ENCODE measurements around the gene MCF2L.
"Not testable (repeated sequence)": the region's sequence is repeated elsewhere in the genome, so short reads cannot be mapped to it uniquely, and the experiment has no call there.

The MCF2L gene

DNA sequence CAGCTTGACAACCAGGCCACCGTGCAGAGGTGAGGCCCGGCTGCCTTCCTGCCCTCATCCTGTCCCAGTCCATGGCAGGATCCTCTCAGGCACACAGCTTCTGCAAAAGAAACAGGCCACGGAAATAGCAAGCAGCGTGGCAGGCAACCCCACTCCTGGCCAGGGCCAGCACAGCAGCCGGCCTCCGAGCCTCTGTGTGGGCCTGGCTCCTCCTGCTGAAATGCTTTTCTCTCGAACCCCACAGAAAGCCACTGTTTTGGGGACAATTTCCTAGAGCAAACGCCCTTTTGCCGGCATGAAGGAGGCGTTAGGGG lies 97.1 kb downstream of the MCF2L start:
- no peak for DNase-seq (ENCODE audit: low read depth)

DNA sequence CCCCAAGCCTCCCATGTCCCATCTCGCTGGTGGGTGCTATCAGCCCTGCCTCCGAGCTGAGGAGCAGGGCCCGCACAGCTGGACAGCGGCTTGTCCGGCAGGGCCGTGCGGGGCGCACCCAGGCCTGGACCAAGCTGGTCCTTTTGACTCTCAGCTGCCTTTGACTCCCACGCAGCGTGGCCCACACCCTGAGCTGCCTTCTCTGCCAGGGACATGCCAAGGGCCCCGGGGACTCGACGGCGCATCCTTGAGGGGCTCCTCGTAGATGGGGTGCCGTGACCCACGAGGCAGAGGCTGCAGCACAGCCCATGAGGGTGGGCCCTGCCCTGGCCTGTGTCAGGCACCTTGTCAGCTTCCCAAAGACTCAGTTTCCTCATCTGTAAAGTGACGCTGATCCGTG lies 97.7 kb downstream of the MCF2L start:
- DNase-seq (ENCODE audit: low read depth) = no peak

DNA sequence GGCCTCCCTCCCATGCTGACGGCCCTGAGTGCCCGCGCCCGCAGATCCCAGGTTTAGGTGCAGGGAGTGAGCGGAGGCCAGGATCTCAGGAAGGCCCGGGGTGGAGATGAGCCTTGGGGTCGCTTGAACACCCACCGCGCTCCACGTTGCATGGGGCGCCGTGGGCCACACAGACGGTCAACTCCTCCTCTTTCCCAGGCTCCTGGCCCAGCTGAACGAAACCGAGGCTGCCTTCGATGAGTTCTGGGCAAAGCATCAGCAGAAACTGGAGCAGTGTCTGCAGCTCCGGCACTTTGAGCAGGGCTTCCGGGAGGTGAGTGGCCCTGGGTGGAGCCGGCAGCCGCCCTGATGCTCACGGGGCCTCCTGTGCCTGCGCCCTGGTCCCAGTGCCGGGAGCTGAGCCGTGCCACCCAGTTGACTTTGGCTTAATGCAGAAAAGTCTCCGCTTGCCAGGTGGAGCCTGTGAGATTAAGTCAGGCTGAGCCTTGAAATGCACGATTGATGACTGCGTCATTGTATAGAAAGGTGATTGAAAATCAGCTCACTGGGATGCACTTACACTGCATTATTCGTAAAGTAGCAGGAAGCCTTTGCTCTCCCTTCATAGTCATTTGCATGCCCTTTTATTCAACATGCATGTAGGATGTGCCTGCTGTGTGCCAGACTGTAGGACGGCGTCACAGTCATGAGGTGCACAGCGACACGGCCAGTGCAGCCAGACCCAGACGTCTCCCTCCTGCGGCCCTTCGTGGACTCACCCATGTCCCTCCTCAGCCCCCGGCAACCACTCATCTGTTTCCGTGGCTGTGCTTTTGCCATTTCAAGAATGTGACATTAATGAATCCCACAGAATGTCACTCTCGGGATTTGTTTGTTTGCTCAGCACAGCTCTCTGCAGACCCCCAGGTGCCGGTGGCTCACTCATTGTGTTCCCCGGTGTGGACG lies 101.1 kb downstream of the MCF2L start:
- no peak for DNase-seq (ENCODE audit: low read depth)

DNA sequence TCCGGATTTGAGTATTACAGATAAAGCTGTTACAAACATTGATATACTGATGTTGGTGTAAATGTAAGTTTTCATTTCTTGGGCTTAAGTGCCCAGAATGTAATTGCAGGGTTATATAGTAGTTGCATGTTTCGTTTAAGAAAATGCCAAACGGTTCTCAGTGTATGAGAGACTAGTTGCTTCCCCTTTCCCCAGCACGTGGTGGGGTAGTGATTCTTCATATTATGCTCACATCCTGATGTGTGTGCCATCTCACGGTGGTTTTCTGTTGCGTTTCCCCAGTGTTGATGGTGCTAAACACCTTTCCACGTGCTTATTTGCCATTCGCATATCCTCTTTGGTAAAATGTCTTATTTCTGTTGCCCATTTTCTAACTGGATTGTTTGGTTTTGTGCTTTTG lies 101.8 kb downstream of the MCF2L start:
- DNase-seq (ENCODE audit: low read depth) = no peak

DNA sequence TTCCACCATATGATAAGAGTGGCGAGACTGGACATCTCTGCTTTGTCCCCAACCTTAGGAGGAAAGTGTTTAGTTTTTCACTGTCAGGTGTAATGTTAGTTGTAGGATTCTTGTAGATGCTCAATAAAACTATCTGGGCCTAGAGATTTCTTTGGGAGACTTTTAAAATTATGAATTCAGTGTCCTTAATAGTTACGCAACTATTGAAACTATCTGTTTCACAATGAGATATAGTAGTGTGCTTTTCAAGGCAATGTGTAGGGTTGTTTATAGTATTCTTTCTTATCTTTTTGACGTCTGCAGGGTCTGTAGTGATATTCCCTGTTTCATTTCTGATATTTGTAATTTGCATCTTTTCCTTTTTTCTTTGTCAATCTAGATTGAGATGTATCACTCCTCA lies 103.4 kb downstream of the MCF2L start:
- DNase-seq (ENCODE audit: low read depth) = no peak

DNA sequence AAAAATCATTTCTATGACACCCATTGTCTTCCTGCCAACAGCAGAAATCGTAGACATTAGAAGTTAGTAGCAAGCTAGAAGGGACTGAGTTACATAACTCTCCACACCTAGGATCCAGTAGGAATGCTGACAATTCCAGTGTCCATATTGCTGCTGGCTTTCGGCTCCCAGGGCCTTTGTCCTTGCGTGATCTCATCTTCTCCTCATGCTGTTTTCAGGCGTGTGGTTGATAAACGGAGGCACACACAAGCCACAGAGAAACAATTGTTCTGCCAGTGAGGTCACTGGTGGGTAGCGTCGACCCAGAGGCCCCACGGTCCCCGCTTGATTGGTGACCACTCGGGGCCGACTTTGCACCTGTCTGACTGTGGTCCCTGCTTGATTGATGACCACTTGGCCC lies 104.9 kb downstream of the MCF2L start:
- no peak for DNase-seq (ENCODE audit: low read depth)

DNA sequence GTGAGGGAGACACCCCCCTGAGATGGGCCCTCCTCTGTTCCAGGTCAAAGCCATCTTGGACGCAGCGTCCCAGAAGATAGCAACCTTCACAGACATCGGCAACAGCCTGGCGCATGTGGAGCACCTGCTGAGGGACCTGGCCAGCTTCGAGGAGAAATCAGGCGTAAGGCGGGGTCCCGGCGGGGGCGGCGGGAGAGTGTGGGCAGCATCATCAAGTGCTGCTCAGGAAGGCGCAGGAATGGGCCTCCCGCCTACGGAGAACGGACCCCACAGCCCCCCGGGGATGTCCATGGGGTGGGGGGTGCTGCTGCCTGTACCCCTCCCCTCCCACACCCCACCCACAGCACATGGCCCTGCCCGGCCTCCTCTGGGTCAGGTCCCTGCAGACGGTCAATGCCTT lies 105.4 kb downstream of the MCF2L start:
- no peak for DNase-seq (ENCODE audit: low read depth)

DNA sequence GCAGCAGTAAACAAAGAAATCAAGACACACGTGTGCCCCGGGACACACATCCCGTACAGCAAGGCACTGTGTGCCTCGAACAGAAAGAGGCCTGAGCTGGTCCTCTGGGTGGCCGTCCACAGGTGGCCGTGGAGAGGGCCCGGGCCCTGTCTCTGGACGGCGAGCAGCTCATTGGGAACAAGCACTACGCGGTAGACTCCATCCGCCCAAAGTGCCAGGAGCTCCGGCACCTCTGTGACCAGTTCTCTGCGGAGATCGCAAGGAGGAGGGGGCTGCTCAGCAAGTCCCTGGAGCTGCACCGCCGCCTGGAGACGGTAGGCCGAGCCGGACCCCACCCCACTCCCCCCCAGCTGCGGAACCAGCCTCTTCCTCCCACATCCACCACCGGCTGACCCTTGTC lies 105.9 kb downstream of the MCF2L start:
- no peak for DNase-seq (ENCODE audit: low read depth)

DNA sequence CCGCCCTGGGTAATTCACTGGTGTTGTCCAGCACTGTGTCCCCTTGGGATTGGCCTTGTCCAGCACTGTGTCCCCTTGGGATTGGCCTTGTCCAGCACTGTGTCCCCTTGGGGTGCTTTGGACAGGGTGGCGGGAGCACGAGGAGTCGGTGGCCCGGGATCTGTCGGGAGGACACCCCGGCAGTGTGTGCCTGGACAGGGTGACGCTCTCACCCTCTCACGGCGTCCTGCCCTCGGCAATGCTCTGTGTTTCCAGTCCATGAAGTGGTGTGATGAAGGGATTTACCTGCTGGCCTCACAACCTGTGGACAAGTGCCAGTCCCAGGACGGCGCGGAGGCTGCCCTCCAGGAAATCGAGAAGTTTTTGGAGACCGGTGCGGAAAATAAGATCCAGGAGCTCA lies 106.7 kb downstream of the MCF2L start:
- DNase-seq (ENCODE audit: low read depth) = no peak

DNA sequence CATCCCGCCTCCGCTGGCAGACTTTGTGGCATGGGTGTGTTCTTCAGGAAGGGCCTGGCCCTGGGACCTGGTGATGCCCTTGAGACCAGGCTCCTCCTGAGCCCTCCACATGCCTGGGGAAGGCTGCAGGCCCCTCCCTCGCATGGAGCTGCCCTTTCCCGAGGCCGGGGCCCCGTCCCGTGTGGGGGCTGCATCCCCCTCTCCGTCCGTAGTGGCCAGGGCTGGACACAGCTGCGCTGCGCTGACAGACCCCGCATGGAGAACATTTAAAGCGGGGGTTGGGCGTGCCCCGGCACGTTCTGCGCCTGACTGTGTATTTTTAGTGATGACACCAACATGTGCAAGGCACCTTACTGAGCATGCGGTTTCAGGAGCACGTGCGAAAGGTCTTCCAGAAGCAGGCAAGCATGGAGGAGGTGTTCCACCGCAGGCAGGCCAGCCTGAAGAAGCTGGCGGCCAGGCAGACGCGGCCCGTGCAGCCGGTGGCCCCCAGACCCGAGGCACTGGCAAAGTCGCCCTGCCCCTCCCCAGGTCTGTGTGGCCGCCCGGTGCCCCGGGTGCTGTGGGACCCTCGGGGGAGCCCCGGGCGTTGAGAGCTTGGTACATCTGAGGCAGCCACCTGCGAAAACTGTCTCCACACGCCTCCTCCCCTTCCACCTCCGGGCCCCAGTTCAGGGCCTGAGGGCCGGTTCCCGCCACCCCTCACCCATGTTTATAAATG lies 107.8 kb downstream of the MCF2L start:
- DNase-seq (ENCODE audit: low read depth) = no peak

DNA sequence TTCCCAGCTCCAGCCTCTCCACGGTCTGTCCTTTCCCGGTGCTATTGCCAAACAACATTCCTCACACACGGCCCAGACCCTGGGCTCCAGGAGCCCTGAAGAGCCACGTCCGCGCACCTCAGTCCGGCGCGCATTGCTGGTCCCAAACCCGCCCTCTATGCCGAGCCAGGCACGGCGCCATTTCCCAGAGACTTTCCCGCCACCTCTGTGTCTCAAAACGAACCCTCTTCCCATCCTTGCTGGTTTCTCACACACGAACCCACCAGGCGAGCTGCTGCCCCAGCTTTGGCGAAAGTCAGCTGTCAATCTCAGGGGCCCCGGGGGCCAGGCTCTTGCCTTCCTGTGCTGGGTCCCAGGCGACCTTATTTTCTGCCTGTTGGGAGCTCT lies 108.5 kb downstream of the MCF2L start:
- DNase-seq (ENCODE audit: low read depth) = no peak

DNA sequence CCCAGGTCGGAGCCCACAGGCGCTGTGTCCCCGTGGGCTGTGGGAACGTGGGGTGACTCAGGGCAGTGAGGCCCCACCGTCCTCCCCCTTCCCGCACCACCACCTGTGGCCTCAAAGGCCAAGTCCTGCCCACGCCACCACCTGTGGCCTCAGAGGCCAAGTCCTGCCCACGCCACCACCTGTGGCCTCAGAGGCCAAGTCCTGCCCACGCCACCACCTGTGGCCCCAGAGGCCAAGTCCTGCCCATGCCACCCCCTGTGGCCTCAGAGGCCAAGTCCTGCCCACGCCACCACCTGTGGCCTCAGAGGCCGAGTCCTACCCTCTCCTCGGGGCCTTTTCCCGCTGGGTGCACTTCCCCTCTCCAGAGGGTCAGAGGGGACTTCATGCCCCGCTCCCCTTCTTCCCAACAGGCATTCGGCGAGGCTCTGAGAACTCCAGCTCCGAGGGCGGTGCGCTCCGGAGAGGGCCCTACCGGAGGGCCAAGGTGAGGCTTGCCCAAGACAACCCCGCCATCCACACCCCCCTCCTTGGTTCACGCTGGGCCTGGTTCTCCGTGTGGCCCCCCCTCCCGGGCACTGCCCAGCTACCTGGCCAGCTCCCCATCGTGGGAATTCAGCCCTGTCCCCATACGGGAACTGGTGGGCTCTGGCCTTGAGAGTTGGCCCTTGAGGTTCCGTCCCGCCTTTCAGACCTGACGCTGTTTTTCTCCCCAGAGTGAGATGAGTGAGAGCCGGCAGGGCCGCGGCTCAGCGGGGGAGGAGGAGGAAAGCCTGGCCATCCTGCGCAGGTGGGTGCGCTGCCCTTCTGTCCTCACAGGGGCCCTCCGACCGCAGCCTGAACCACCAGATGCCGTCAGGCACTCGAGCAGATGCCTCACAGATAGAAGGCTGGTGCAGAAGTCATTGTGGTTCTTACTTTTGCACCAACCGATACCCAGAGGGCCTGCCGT lies 109.2 kb downstream of the MCF2L start:
- DNase-seq (ENCODE audit: low read depth) = no peak

DNA sequence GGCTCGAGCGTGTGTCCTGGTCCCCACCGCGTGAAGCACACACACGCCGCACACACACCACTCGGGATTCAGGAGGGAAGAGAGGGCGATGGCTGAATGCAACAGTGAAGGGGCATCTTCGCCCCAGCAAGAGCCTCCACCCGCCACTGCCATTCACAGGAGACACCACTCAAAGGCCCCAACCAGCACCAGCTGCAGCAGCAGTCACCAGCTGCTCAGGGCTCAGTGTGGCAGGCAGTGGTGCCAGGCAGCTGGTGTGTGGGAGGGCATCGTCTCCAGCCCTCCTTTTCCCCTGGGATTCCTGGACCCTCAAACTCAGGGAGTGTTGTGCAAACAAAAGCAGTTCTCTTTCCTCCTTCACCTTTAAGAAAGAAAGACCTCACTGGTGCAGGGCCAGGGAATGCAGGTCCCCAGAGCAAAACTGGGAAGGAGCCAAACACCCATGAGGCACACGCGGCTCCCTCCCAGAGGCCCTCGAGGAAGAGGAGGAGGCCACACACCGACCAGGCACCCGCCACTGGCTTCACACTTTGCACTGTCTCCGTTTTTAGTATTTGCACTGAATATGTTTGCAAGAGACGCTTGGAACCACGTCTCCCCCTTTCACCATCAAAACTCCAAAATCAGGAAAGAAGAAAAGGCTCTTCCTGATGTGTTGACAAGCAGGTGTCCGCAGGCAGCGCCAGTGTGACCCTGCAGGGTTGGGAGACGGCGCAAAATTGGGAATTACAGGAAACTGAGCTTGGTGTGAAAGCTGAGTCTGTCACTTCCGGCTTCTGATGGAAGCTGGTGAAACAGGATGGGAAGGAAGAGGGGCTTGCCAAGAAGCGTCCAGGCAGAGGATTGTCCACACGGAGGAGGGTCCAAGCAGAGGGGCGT lies 110.1 kb downstream of the MCF2L start:
- DNase-seq (ENCODE audit: low read depth) = no peak

DNA sequence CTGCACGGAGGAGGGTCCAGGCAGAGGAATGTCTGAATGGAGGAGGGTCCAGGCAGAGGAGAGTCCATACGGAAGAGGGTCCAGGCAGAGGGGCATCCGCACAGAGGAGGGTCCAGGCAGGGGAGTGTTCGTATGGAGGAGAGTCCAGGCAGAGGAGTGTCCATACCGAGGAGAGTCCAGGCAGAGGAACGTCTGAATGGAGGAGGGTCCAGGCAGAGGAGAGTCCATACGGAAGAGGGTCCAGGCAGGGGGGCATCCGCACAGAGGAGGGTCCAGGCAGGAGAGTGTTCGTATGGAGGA lies 110.7 kb downstream of the MCF2L start:
- DNase-seq (ENCODE audit: low read depth) = not testable (repeated sequence)

DNA sequence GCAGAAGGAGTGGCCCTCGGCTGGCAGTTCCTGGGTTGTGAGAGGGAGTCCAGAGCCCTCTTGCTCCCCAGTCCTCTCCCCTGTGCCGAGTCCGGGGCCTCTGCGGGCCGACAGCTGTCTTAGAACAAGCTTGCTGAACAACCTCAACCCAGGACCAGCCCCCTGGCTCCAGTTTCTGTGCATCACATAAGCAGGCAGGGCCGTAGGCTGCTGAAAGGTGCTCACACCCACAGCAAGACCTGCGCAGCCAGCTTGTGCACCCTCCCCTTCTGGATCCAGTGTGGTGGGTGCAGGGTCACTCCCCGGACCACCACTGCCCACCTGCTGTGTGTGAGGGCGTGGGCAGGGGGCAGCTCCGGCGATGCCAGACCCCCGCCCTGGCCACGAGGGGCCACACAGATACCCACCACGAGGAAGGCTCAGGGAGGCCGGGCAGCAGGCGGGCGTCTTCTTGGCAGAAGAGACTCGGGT lies 111.4 kb downstream of the MCF2L start:
- DNase-seq (ENCODE audit: low read depth) = no peak

DNA sequence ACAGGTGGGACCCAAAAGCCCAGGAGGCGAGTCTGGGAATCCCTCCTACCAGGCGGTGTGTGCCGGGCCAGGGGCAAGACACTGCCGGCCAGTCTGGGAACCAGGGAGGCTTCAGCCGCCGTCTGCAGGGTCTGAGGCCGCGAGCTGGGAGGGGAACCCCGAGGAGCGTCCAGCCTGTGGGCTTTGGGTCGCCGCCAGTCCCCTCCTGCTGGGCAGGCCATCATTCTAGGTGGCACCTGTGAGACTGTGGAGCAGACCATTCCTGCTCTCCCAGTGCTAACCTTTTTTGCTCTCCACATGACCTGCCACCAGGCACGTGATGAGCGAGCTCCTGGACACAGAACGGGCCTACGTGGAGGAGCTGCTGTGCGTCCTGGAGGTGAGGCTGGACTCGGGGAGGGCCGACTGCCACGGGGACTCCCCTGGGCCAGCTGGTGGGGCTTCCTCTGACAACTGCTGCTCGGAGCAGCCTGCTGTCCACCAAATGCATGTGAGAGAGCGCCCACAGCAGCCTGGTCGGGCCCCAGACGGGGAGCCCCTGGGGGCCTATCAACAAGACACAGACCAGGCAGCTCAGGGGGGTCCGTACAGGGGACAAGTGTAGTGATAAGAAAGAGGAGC lies 112.0 kb downstream of the MCF2L start:
- no peak for DNase-seq (ENCODE audit: low read depth)

DNA sequence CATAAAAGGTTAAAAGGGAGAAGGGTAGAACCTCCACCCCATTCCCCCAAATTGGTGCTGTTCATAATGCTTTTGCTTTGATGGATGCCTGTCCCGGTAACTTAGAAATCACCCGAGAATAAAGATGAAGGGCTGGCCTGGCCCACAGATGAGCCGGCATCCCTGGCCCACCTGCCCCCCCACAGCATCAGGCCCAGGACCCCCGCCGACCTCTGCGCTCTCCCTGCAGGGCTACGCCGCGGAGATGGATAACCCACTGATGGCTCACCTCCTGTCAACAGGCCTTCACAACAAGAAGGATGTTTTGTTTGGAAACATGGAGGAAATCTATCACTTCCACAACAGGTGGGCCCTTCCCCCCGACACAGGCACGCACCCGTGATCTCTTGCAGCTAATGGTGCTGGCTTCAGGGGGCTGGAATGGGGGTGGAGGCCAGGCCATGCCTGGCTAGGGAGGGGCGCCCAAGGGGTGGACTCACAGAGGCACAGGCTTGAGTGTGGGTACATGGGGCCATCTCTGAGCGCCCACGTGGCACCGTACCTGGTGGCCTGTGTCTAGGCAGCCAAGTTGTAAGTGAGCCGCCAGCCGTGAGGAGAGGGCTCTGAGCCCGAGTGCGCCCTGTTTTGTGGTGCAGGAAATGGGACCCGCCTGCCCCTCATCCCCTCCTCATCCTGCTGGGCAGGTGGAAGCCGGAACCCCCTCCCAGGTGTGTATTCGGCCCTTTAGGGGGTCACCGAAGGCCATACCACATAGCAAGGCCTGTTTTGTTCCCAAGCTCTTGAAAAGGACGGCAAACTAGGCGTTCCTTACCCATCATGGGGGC lies 113.4 kb downstream of the MCF2L start:
- DNase-seq (ENCODE audit: low read depth) = no peak

DNA sequence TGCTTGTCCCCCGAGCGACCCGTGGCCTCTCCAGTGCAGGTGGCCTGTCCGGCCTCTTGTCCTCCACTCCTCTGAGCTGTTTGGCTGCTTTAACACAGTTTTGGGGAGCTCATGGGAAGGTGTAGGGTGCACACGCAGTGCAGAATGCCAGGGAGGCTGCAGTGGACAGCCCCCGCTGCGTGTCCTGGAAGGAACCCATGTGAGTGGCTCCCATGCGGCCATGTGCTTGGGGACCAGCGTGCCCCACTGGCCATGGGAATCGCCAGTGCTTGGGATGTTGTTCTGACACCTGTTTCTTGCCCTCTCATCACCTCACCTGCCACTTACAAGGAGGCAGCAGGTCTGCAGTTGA lies 114.0 kb downstream of the MCF2L start:
- DNase-seq (ENCODE audit: low read depth) = no peak

DNA sequence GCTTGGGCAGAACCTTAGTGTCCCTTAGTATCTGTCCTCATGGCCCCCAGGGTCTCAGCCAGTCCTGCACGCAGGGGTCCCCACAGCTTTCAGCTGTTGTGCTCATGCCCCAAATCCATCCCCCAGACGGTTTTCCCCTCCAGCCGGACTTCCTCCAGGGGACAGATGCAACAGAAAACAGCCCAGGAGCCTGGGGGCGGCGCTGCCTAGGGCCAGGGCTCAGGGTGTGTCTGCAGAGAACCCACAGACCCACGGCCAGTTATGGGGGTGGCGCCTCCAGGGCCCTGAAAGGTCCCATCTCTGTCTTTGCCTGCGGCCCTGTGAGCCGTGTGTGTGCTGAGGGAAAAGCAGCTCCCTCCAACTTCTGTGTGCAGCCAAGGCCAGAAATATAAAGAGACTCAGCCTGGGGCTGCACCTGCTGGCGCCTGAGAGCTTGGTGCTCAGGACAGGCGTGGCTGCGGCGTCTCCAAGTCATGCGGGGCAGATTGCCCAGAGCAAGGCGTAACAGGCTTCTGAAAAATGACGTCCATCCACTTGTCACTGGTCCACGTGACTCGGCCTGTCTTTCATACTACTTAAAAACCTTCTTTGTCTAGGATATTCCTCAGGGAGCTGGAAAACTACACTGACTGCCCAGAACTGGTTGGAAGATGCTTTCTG lies 114.5 kb downstream of the MCF2L start:
- no peak for DNase-seq (ENCODE audit: low read depth)

Data from non-pigmented ciliary epithelial cell (primary cell).